Esophagus (tissue), 2 donors: ENCODE measurements around the gene PNPLA6. TPM values are rescaled to one million over a fixed set of nuclear protein-coding genes. Genes with fewer than 3 reads are reported as not detected.

Source experiments
- H3K27ac ChIP-seq, 2 donors: one replicate each; pipeline ENCODE4 v1.5.1; 2013; ENCODE audit warnings: low read depth in 2 of 2, mild to moderate bottlenecking in 2 of 2, inconsistent platforms in 1 of 2, low read length in 1 of 2, moderate library complexity in 1 of 2
- H3K27me3 ChIP-seq, 2 donors: one replicate each; pipeline ENCODE4 v1.6.1; 2013; ENCODE audit warnings: low read length in 2 of 2, control low read depth in 1 of 2, mild to moderate bottlenecking in 1 of 2; ENCODE audit not compliant: insufficient read depth in 2 of 2, control insufficient read depth in 1 of 2
- H3K36me3 ChIP-seq, 2 donors: one replicate each; pipeline ENCODE4 v1.6.1; 2013; ENCODE audit warnings: low read length in 1 of 2; ENCODE audit not compliant: control insufficient read depth in 2 of 2, insufficient read depth in 2 of 2
- H3K4me1 ChIP-seq, 2 donors: one replicate each; pipeline ENCODE4 v1.6.1; 2013; ENCODE audit warnings: low read length in 1 of 2; ENCODE audit not compliant: control insufficient read depth in 2 of 2, insufficient read depth in 2 of 2
- H3K4me3 ChIP-seq, 2 donors: one replicate each; pipeline ENCODE4 v1.5.1; 2013; ENCODE audit warnings: low read length in 2 of 2, mild to moderate bottlenecking in 2 of 2, low read depth in 1 of 2, moderate library complexity in 1 of 2
- H3K9me3 ChIP-seq, 2 donors: one replicate each; pipeline ENCODE4 v1.6.1; 2013; ENCODE audit warnings: mild to moderate bottlenecking in 2 of 2, low read depth in 1 of 2, low read length in 1 of 2, moderate library complexity in 1 of 2; ENCODE audit not compliant: control insufficient read depth in 2 of 2, insufficient read depth in 1 of 2
- WGBS, 2 donors: extraction: QIAGEN DNeasy Blood & Tissue Kit; methylation state at CpG; one replicate each; pipeline ENCODE4 v1.1.7; 2013; 5-methylcytosine and 5-hydroxymethylcytosine counted together
- polyA plus RNA-seq, 2 donors: library from polyadenylated mRNA; stranded (reverse); fragments of 200-250 nt; gene quantifications; one replicate each; pipeline ENCODE4 v1.2.3, GENCODE V29; 2013
- donor health status: healthy with polysubstance abuse.
- donor health status: Bipolar disorder and iron deficiency.

Gene PNPLA6
- polyA plus RNA-seq, 2 donors, result 27.2 to 47.7 TPM

- Histone ChIP-seq H3K27ac (no peak overlapping the region), H3K27me3 (no peaks in the 10 kb centered on the region), H3K9me3 (no peaks in the 10 kb centered on the region), H3K4me1 (peaks cover 6 to 10% of the 10 kb centered on the region in 2 donors), H3K4me3 (no peak overlapping the region), H3K36me3 (no peaks in the 10 kb centered on the region)
- 84 to 88% methylated on average over 7 of the region's 7 CpGs for WGBS, 2 donors
Measured at GRCh38 chr19:7589822-7590221, 54.3 kb downstream of the PNPLA6 start.

GRCh38 chr19:7590256-7590655 is 54.7 kb downstream of the PNPLA6 start:
- H3K27me3 ChIP-seq, result no peaks in the 10 kb centered on the region
- H3K9me3 ChIP-seq, result no peaks in the 10 kb centered on the region
- peak overlapping the region in 1 of 2 donors; percentile 8 for H3K27ac ChIP-seq
- H3K36me3 ChIP-seq, result no peaks in the 10 kb centered on the region
- 34 to 38% methylated on average over 7 to 8 of the region's 8 CpGs for WGBS, 2 donors
- H3K4me3 ChIP-seq, result no peak overlapping the region
- H3K4me1 ChIP-seq, result peaks cover 6 to 10% of the 10 kb centered on the region in 2 donors

GRCh38 chr19:7595466-7596133 is 60.1 kb downstream of the PNPLA6 start, which contains the start of gene CAMSAP3:
TSS of gene CAMSAP3 (plus strand) at chr19:7595863. CDS start at chr19:7596003, 140 bp downstream.
- no peaks in the 10 kb centered on the region for H3K36me3 ChIP-seq
- H3K27me3 ChIP-seq, result no peaks in the 10 kb centered on the region
- peak within 1 kb of the TSS; percentile 53 to 66 for H3K27ac ChIP-seq
- 1% methylated on average over 45 to 78 of the region's 78 CpGs for WGBS, 2 donors
- peak within 1 kb of the TSS; percentile 55 to 67 for H3K4me3 ChIP-seq
- peaks cover 2 to 5% of the 10 kb centered on the region in 2 donors for H3K4me1 ChIP-seq
- no peaks in the 10 kb centered on the region for H3K9me3 ChIP-seq

DNA sequence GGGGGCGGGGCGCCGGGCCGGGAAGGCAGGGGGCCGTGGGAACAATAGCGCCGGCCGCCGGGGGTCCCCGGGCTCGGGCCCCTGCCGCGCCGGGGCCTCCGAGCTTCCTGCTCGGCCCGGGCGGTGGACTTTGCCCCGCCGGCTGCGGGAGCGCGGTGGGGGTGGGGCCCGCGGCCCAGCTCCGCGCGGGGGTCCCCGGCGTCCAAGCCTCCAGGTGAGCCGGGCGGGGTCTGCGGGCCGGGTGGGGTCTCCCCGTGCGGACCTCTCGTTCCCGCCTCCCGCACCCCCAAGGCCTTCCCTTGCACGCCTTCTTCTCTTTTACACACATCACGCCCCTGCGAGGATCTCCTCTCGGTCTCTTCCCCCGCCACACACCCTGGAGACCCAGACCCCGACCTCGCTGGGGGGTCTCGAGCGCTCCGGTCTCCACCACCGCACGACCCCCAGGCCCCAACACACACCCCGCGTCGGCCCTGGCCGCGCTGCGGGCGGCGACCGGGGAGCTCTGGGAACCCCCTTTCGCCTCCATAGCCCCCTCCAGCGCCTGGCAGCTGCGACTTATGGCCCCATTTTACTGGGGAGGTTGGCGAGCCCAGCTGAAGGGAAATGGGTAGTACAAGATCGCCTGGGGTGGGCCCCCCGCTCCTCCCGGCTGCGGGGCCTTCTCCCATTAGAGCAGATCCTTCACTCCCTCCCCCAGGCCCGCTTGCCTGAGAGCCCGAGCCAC is 60.9 kb downstream of the PNPLA6 start:
- H3K4me3 ChIP-seq, result peak overlapping the region; percentile 55 to 67
- no peaks in the 10 kb centered on the region for H3K9me3 ChIP-seq
- no peaks in the 10 kb centered on the region for H3K36me3 ChIP-seq
- WGBS, 2 donors, result 2 to 5% methylated on average over 36 to 70 of the region's 70 CpGs
- H3K4me1 ChIP-seq, result peaks cover 0 to 2% of the 10 kb centered on the region in 2 donors
- H3K27ac ChIP-seq, result peak overlapping the region; percentile 22 to 66
- H3K27me3 ChIP-seq, result no peaks in the 10 kb centered on the region

GRCh38 chr19:7597689-7598088 is 62.2 kb downstream of the PNPLA6 start:
- H3K36me3 ChIP-seq, result no peaks in the 10 kb centered on the region
- peaks cover 0 to 4% of the 10 kb centered on the region in 2 donors for H3K4me1 ChIP-seq
- no peaks in the 10 kb centered on the region for H3K27me3 ChIP-seq
- peak overlapping the region; percentile 55 to 67 for H3K4me3 ChIP-seq
- H3K9me3 ChIP-seq, result no peaks in the 10 kb centered on the region
- WGBS, 2 donors, result 68 to 71% methylated on average over 9 of the region's 9 CpGs
- no peak overlapping the region for H3K27ac ChIP-seq

- no peak overlapping the region for H3K27ac ChIP-seq
- peaks cover 0 to 4% of the 10 kb centered on the region in 2 donors for H3K4me1 ChIP-seq
- no peaks in the 10 kb centered on the region for H3K27me3 ChIP-seq
- 75 to 86% methylated on average over 6 of the region's 6 CpGs for WGBS, 2 donors
- no peaks in the 10 kb centered on the region for H3K36me3 ChIP-seq
- no peak overlapping the region for H3K4me3 ChIP-seq
- no peaks in the 10 kb centered on the region for H3K9me3 ChIP-seq
Measured at GRCh38 chr19:7598180-7598579, 62.7 kb downstream of the PNPLA6 start.

- Histone ChIP-seq H3K36me3 (peaks cover 0 to 10% of the 10 kb centered on the region in 2 donors), H3K9me3 (no peaks in the 10 kb centered on the region), H3K27me3 (no peaks in the 10 kb centered on the region), H3K27ac (no peak overlapping the region), H3K4me1 (peaks cover 0 to 6% of the 10 kb centered on the region in 2 donors), H3K4me3 (no peak overlapping the region)
Measured at GRCh38 chr19:7600721-7601120, 65.2 kb downstream of the PNPLA6 start.

DNA sequence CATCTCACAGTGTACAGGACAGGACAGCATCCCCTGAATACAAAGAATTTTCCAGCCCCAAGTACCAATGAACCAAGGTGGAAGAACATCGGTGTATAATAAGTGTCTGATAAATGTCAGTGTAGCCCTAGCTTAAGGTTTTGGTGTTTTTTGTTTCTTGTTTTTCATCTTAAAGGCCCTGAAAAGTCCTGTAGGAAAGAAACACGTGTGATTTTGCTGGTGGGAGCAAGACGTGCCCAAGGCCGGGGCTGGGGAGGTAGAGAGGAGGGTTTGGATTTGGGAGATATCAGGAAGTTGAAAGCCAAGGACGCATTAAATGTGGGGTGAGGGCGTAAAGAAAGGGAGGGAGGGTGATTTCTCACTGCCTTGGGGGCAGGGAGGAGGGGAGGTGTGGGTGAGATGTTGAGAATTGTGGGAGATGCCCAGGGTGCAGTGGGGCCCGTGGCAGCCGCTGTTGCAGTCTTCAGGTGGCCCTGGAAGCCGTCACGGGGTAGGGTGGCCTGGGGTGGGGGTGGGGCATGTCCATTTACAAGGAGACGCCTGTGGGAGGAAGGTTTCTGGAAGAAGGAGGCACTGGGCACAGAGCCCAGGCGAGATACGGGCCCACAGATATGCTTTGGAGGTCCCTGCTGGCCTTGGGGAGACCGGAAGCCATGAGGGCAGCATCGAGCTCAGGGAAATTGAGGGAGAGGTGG is 66.9 kb downstream of the PNPLA6 start:
- peaks cover 0 to 20% of the 10 kb centered on the region in 2 donors for H3K36me3 ChIP-seq
- WGBS, 2 donors, result 38 to 46% methylated on average over 15 of the region's 15 CpGs
- peaks cover 0 to 6% of the 10 kb centered on the region in 2 donors for H3K4me1 ChIP-seq
- H3K27ac ChIP-seq, result peak overlapping the region in 1 of 2 donors; percentile 58
- H3K9me3 ChIP-seq, result no peaks in the 10 kb centered on the region
- H3K27me3 ChIP-seq, result no peaks in the 10 kb centered on the region
- no peak overlapping the region for H3K4me3 ChIP-seq

GRCh38 chr19:7602935-7603497 is 67.5 kb downstream of the PNPLA6 start:
- 55 to 59% methylated on average over 11 of the region's 11 CpGs for WGBS, 2 donors
- H3K27me3 ChIP-seq, result no peaks in the 10 kb centered on the region
- peaks cover 0 to 6% of the 10 kb centered on the region in 2 donors for H3K4me1 ChIP-seq
- H3K4me3 ChIP-seq, result no peak overlapping the region
- peak overlapping the region; percentile 58 to 78 for H3K27ac ChIP-seq
- no peaks in the 10 kb centered on the region for H3K9me3 ChIP-seq
- H3K36me3 ChIP-seq, result peaks cover 0 to 22% of the 10 kb centered on the region in 2 donors
